ENCODE results near the gene AP2B1. TPM values are rescaled to one million over a fixed set of nuclear protein-coding genes. Genes with fewer than 3 reads are reported as not detected.

AP2B1 gene
- total and polyA plus RNA-seq, 9 of the 15 experiments (the other 6 are each of a cell fraction or from before 2014, with no cell fraction given): 60.1 to 287 (median 105) TPM

GRCh38 chr17:35773129-35773528 lies 186.0 kb downstream of the AP2B1 start:
- Histone ChIP-seq H2AFZ (ENCODE audit: low read depth, low read length) (no peak overlapping the region), H3K9me1 (ENCODE audit: control insufficient read depth, insufficient read depth, low read length) (no peaks in the 10 kb centered on the region), H3K27me3 (ENCODE audit: control insufficient read depth in 2 of 2, insufficient read depth in 2 of 2, low read length in 2 of 2) (peaks cover 51 to 72% of the 10 kb centered on the region in 2 experiments), H3K27ac (ENCODE audit: extremely low read depth, low read depth, low read length) (no peak overlapping the region), H3K9me3 (replicated peaks; ENCODE audit: control insufficient read depth, insufficient read depth, low read depth, low read length) (no peaks in the 10 kb centered on the region), H4K20me1 (replicated peaks; ENCODE audit: control insufficient read depth, insufficient read depth, low read length) (no peaks in the 10 kb centered on the region; the same call in 1 of the 2 replicates), H3K4me3 (no peak overlapping the region), H3K4me2 (ENCODE audit: insufficient read depth, low read length) (no peak overlapping the region), H3K36me3 (ENCODE audit: control insufficient read depth, insufficient read depth, low read length) (no peaks in the 10 kb centered on the region), H3K9ac (ENCODE audit: insufficient read depth in 1 of 2, low read depth in 2 of 2, low read length in 2 of 2) (peak overlapping the region in 1 of 2 experiments; percentile 58; a peak in 2 of 4 replicates), H3K4me1 (replicated peaks in 1 of 2; ENCODE audit: control insufficient read depth in 2 of 2, insufficient read depth in 2 of 2, low read length in 2 of 2) (peaks cover 0 to 10% of the 10 kb centered on the region in 2 experiments; a peak in 2 of 5 replicates), H3K79me2 (ENCODE audit: control insufficient read depth, insufficient read depth, low read length) (no peaks in the 10 kb centered on the region)
- WGBS (ENCODE audit: insufficient coverage, low coverage, missing lambda C conversion rate): 16% methylated on average over 20 of the region's 20 CpGs
- intact Hi-C loops (cut with micrococcal nuclease): no loop called here
- CTCF ChIA-PET (ENCODE audit: low intra/inter-chr PET ratio): interaction anchor here (0.7 kb wide), 1 partner anchor 9 kb away, joined by 3 read pairs; no protein-coding TSS in a partner anchor
- in situ Hi-C loops (cut with MboI): no loop called here
- ATAC-seq (peak; percentile 23; the same call in 1 of the 3 replicates), DNase-seq (ENCODE audit: extremely low read depth in 1 of 4, low spot score in 3 of 4) (no peak), FAIRE-seq (no peak)
- POLR2A ChIA-PET: interaction anchor here (1.0 to 1.2 kb wide), 2 partner anchors 9 to 37 kb away, joined by 3 read pairs; no protein-coding TSS in a partner anchor
- no peak for TF ChIP-seq DNMT1 (IDR thresholded peaks at IDR 0.05)
- TF ChIP-seq ZBTB26 (CRISPR knock-in tag; IDR thresholded peaks at IDR 0.05): no peak
- TF ChIP-seq ZNF407 (IDR thresholded peaks at IDR 0.05; ENCODE audit: low read depth): no peak
- TF ChIP-seq SMARCC2 (IDR thresholded peaks at IDR 0.05; ENCODE audit: low read depth): no peak
- no peak for TF ChIP-seq GTF2B (IDR thresholded peaks at IDR 0.05; ENCODE audit: extremely low read depth, insufficient read length)
- no peak for TF ChIP-seq FOXP1 (CRISPR knock-in tag; IDR thresholded peaks at IDR 0.05)
- TF ChIP-seq ZEB2 (IDR thresholded peaks at IDR 0.05): no peak
- TF ChIP-seq TAF9B (IDR thresholded peaks at IDR 0.05; ENCODE audit: partially characterized antibody): no peak
- no peak for TF ChIP-seq MLX (CRISPR knock-in tag; conservative IDR thresholded peaks at IDR 0.05)
- no TSS peak for BruUV-seq (replicated peaks)

All from K562 (cell line).